ENCODE data around the gene GOLGA6C.
"Not testable (repeated sequence)": the region's sequence is repeated elsewhere in the genome, so short reads cannot be mapped to it uniquely, and the experiment has no call there.

DNA sequence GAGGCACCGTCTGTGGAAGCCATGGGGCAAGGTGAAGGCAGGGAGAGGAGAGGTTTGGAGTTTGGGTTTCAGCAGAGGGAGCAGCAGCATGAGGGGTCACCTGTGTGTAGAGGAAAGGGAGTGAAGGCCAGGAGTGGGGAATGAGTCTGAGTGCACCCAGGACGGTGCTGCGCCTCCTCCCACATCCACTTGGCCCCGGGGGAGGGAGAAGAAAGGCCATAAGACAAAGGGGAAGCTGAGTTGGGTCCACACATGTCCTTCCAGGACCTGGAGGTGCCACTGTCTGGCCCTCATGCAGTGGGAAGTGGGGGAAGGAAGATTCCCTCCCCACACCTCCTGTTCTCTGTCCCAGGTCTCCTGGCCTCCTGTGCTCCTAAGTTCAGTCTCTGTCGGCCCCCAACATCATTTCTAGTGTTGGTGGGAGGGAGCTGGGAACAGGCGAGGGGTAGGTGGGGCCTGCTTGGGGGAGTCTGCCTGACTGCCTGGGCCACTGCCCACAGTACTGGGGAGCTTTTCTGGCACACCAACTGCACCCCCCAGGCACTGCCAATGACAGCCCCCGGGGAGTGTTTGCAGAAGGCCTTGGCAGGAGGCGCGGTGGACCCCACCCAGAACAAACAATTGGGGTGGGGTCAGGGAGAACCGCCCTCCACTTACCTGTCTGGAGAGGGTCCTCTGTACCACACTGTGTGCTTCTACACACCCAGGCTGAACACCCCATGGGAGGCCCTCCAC, 32.9 kb upstream of the GOLGA6C start:
- TF ChIP-seq, protein P1, sequence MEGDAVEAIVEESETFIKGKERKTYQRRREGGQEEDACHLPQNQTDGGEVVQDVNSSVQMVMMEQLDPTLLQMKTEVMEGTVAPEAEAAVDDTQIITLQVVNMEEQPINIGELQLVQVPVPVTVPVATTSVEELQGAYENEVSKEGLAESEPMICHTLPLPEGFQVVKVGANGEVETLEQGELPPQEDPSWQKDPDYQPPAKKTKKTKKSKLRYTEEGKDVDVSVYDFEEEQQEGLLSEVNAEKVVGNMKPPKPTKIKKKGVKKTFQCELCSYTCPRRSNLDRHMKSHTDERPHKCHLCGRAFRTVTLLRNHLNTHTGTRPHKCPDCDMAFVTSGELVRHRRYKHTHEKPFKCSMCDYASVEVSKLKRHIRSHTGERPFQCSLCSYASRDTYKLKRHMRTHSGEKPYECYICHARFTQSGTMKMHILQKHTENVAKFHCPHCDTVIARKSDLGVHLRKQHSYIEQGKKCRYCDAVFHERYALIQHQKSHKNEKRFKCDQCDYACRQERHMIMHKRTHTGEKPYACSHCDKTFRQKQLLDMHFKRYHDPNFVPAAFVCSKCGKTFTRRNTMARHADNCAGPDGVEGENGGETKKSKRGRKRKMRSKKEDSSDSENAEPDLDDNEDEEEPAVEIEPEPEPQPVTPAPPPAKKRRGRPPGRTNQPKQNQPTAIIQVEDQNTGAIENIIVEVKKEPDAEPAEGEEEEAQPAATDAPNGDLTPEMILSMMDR (conservative IDR thresholded peaks at IDR 0.05), result not testable (repeated sequence)
- TF ChIP-seq ZFX (IDR thresholded peaks at IDR 0.05), result not testable (repeated sequence)
